Activated T-helper 1 cell treated with anti-CD3 and anti-CD28 coated beads, Interleukin-12 subunit alpha, Interleukin-12 subunit beta, Interleukin-2, Interleukin-4 antibody, amounts not matched to agents 30 ng/mL and 10 ng/mL and 1 ng/mL, durations not matched to agents 14 hours and 24 hours and 36 hours (primary cell): ENCODE data around the gene IDI1. TPM values are rescaled to one million over a fixed set of nuclear protein-coding genes. Genes with fewer than 3 reads are reported as not detected.
A peak's percentile ranks its signal among the peaks of the same experiment; 100 is the strongest.
"Not testable (repeated sequence)": the region's sequence is repeated elsewhere in the genome, so short reads cannot be mapped to it uniquely, and the experiment has no call there.

Experiments used
- DNase-seq: peaks from one replicate; pipeline ENCODE4 v3.0.0; 2021; ENCODE audit warnings: low spot score
- H3K27ac Mint-ChIP-seq: one replicate; pipeline ENCODE4 v1.8.0; 2021; ENCODE audit warnings: mild to moderate bottlenecking, mixed read lengths
- H3K27me3 Mint-ChIP-seq: one replicate; pipeline ENCODE4 v1.8.0; 2022; ENCODE audit warnings: mild to moderate bottlenecking, moderate library complexity, mixed read lengths; ENCODE audit not compliant: insufficient read depth
- H3K36me3 Mint-ChIP-seq: one replicate; pipeline ENCODE4 v1.8.0; 2021; ENCODE audit warnings: low read depth, mixed read lengths
- H3K4me1 Mint-ChIP-seq: one replicate; pipeline ENCODE4 v1.8.0; 2021; ENCODE audit warnings: low read depth, mixed read lengths
- H3K4me3 Mint-ChIP-seq: one replicate; pipeline ENCODE4 v1.8.0; 2021; ENCODE audit warnings: mild to moderate bottlenecking, moderate library complexity, mixed read lengths
- H3K9me3 Mint-ChIP-seq: one replicate; pipeline ENCODE4 v1.8.0; 2021; ENCODE audit warnings: mixed read lengths
- intact Hi-C: fragments of 100-400 bp; cut with micrococcal nuclease; formaldehyde crosslinking; loops from one replicate; pipeline ENCODE4 v1.15.1; 2024
- total RNA-seq: library from RNA; stranded (reverse); gene quantifications from 2 replicates; pipeline ENCODE4 v1.2.3, GENCODE V29; 2022

Gene IDI1
- total RNA-seq, 1 donor from 2014 or later, result 76.0 TPM

DNA sequence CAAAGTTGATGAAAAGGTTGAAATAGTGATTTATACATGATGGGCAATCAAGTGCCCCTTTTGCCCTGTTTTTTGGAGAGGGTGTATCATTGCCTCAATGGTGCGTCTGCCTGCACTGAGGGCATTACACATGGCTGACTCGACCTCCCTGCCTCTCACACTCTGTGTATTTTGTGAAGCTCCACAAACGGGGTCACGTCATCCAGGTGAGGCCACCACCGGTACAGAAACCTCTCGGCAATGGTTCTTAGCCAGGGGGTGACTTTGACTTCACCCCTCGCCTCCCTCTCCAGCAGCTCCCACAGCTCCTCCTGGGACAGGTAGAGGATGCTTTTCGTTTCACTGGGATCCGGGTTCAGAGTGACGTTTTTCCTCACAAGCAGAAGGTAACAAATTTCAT lies 29.6 kb downstream of the IDI1 start:
- intact Hi-C loops, result no loop called here
- H3K36me3 Mint-ChIP-seq, result peaks cover 39% of the 10 kb centered on the region
- no peaks in the 10 kb centered on the region for H3K9me3 Mint-ChIP-seq
- H3K4me1 Mint-ChIP-seq, result no peaks in the 10 kb centered on the region
- no peak for DNase-seq
- H3K27me3 Mint-ChIP-seq, result no peaks in the 10 kb centered on the region
- no peak overlapping the region for H3K4me3 Mint-ChIP-seq
- no peak overlapping the region for H3K27ac Mint-ChIP-seq

DNA sequence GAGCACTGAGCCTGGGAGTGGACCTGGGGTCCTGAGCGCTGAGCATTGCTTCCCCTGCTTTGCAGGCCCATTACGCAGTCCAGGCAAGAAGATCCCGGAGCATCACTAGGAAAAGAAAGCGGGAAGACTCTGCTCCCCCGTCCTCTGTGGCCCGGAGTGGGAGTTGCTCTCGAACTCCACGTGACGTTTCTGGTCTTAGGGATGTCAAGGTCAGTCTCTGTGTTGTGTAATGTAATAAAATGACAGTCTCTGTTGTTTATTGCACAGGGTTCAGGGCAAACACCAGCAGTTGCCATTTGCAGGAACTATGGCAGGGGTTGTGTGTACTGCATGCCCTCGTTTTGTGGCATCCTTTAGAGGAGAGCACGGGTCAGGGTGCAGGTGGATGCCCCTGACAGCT lies 33.2 kb downstream of the IDI1 start:
- no peak for DNase-seq
- intact Hi-C loops, result no loop called here
- H3K4me1 Mint-ChIP-seq, result peaks cover 15% of the 10 kb centered on the region
- no peaks in the 10 kb centered on the region for H3K27me3 Mint-ChIP-seq
- H3K4me3 Mint-ChIP-seq, result no peak overlapping the region
- peaks cover 66% of the 10 kb centered on the region for H3K36me3 Mint-ChIP-seq
- H3K9me3 Mint-ChIP-seq, result no peaks in the 10 kb centered on the region
- no peak overlapping the region for H3K27ac Mint-ChIP-seq

DNA sequence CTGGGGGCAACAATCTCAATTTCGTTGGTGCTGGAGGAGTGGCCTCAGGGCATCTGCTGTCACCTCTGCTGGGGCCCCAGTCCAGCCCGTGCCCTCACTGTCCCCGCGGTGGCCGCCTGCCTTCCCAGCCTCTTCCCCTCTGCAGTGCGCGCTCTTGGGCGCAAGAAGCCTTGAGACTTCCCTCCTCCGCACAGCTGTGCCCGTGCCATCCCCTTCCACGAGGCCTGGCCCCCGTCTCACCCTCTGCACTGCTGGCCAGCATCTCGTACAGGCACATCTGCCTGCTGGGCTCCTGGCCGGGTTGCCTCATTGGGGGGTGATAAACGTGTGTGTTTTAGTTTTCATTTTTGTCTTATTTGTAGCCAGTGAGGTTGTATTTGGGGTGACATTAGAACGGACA lies 37.2 kb downstream of the IDI1 start:
- Mint-ChIP-seq H3K4me1 (peaks cover 44% of the 10 kb centered on the region), H3K27me3 (no peaks in the 10 kb centered on the region), H3K9me3 (peaks cover 15% of the 10 kb centered on the region), H3K36me3 (peaks cover 76% of the 10 kb centered on the region), H3K27ac (peak overlapping the region; percentile 92), H3K4me3 (no peak overlapping the region)
- intact Hi-C loops, result no loop called here
- DNase-seq, result no peak

DNA sequence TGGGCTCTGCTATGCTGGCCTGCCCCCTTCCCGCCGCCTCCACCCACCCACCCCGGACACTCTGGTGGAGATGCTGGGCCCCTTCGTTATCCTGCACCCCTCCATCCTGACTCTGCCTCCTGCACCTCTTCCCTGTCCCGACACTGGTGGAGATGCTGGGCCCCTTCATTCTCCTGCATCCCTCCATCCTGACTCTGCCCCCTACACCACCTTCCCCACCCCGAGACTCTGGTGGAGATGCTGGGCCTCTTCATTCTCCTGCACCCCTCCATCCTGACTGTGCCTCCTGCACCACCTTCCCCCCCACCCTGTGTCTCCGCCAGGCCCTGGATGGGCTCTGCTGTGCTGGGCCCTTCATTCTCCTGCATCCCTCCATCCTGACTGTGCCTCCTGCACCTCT lies 38.2 kb downstream of the IDI1 start:
- no peaks in the 10 kb centered on the region for H3K27me3 Mint-ChIP-seq
- H3K4me3 Mint-ChIP-seq, result peak overlapping the region; percentile 61
- peaks cover 15% of the 10 kb centered on the region for H3K9me3 Mint-ChIP-seq
- H3K36me3 Mint-ChIP-seq, result peaks cover 80% of the 10 kb centered on the region
- no peak for DNase-seq
- intact Hi-C loops, result loop anchor here (1.0 kb wide), 4 partner anchors 17 to 84 kb away; partner anchors contain the start of genes GTPBP4 and IDI1
- H3K27ac Mint-ChIP-seq, result peak overlapping the region; percentile 97
- peaks cover 44% of the 10 kb centered on the region for H3K4me1 Mint-ChIP-seq

DNA sequence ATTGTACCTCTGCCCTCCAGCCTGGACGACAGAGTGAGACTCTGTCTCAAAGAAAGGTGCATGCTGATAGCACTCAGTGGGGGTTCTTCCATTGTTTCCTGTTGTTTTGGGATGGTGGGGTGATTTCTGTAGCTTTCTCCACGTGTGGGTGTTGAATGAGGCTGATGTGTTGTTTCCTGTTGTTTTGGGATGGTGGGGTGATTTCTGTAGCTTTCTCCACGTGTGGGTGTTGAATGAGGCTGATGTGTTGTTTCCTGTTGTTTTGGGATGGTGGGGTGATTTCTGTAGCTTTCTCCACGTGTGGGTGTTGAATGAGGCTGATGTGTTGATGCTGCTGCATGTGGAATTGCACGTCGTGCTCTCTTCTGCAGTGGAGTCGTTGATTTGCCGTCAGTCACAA lies 39.0 kb downstream of the IDI1 start:
- peaks cover 44% of the 10 kb centered on the region for H3K4me1 Mint-ChIP-seq
- H3K36me3 Mint-ChIP-seq, result peaks cover 83% of the 10 kb centered on the region
- peak overlapping the region; percentile 65 for H3K4me3 Mint-ChIP-seq
- peak overlapping the region; percentile 97 for H3K27ac Mint-ChIP-seq
- not testable (repeated sequence) for DNase-seq, H3K27me3 Mint-ChIP-seq
- intact Hi-C loops, result loop anchor here (1.0 kb wide), 4 partner anchors 17 to 84 kb away; partner anchors contain the start of genes GTPBP4 and IDI1
- peaks cover 15% of the 10 kb centered on the region for H3K9me3 Mint-ChIP-seq

DNA sequence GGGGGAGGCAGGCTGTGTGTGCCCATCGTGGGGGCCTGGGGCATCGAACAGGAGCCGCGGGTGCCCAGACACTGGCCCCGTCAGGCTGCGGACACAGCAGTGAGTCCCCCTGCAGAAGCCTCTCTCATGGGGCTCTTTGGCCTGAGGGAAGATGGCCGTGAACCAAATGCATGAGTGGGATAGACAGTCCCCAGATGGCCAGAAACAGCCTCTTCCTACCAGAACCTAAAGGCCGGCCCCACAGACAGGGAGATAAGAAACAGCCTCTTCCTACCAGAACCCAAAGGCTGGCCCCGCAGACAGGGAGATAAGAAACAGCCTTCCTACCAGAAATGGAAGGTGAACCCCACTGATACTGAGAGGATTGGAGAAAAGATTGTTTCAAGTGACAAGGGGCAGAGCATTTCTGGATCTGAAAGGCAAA lies 39.8 kb downstream of the IDI1 start:
- H3K27ac Mint-ChIP-seq, result peak overlapping the region; percentile 97
- no peaks in the 10 kb centered on the region for H3K27me3 Mint-ChIP-seq
- peaks cover 44% of the 10 kb centered on the region for H3K4me1 Mint-ChIP-seq
- peaks cover 81% of the 10 kb centered on the region for H3K36me3 Mint-ChIP-seq
- peak overlapping the region; percentile 39 for H3K4me3 Mint-ChIP-seq
- intact Hi-C loops, result no loop called here
- peaks cover 15% of the 10 kb centered on the region for H3K9me3 Mint-ChIP-seq
- no peak for DNase-seq

DNA sequence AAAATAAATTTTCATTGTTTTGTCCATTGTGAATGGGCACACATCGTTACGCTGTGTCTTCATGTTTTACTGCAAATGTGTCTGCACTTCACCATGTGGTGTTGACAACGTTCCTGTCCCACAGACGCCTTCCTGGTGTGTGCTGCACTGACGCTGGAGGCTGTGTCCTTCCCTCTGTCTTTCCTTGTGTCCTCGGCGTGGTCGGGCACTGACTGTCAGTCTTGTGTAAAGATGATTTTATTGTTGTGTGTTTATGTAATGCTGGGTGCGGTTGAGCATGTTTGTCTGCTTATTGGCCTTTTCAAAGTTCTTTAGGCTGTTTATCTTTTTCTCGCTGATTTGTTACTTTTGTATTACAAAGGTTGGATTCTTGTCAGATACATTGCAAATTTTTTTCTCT lies 41.3 kb downstream of the IDI1 start:
- H3K4me3 Mint-ChIP-seq, result no peak overlapping the region
- H3K27me3 Mint-ChIP-seq, result no peaks in the 10 kb centered on the region
- peaks cover 15% of the 10 kb centered on the region for H3K9me3 Mint-ChIP-seq
- peak overlapping the region; percentile 44 for H3K27ac Mint-ChIP-seq
- peaks cover 85% of the 10 kb centered on the region for H3K36me3 Mint-ChIP-seq
- no peak for DNase-seq
- H3K4me1 Mint-ChIP-seq, result peaks cover 44% of the 10 kb centered on the region
- intact Hi-C loops, result no loop called here

- H3K27me3 Mint-ChIP-seq, result no peaks in the 10 kb centered on the region
- H3K27ac Mint-ChIP-seq, result peak overlapping the region; percentile 23
- intact Hi-C loops, result no loop called here
- peaks cover 83% of the 10 kb centered on the region for H3K36me3 Mint-ChIP-seq
- H3K4me3 Mint-ChIP-seq, result no peak overlapping the region
- DNase-seq, result no peak
- peaks cover 36% of the 10 kb centered on the region for H3K4me1 Mint-ChIP-seq
- H3K9me3 Mint-ChIP-seq, result peaks cover 21% of the 10 kb centered on the region
Observed at GRCh38 chr10:1006573-1006972, 42.3 kb downstream of the IDI1 start.

GRCh38 chr10:1003884-1004670 lies 44.8 kb downstream of the IDI1 start:
- intact Hi-C loops, result no loop called here
- H3K9me3 Mint-ChIP-seq, result peaks cover 19% of the 10 kb centered on the region
- H3K27ac Mint-ChIP-seq, result peak overlapping the region; percentile 48
- no peak for DNase-seq
- peaks cover 15% of the 10 kb centered on the region for H3K4me1 Mint-ChIP-seq
- peaks cover 79% of the 10 kb centered on the region for H3K36me3 Mint-ChIP-seq
- no peaks in the 10 kb centered on the region for H3K27me3 Mint-ChIP-seq
- H3K4me3 Mint-ChIP-seq, result no peak overlapping the region

DNA sequence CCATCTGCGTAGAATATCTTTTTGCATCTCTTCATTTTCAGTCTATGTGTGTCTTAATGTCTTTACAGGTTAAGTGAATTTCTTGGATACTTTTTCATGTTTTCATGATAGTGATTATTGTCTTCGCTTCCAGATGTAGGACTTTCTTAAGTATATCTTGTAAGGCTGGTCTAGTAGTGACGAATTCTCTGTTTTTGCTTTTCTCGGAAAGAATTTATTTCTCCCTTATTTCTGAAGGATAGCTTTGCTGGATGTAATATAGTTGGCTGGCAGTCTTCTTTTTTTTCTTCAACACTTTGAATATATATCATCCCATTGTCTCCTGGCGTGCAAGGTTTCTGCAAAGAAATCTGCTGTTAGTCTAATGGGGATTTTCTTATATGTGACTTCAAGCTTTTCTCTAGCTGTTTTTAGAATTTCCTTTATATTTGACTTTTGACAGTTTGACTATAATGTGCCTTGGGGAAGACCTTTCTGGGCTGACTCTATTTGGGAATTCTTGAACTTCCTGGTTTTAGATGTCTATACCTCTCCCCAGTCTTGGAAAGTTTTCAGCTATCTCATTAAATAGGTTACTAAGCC lies 46.4 kb downstream of the IDI1 start:
- no peak overlapping the region for H3K27ac Mint-ChIP-seq
- no peaks in the 10 kb centered on the region for H3K27me3 Mint-ChIP-seq
- H3K4me3 Mint-ChIP-seq, result no peak overlapping the region
- H3K9me3 Mint-ChIP-seq, result peaks cover 14% of the 10 kb centered on the region
- no peak for DNase-seq
- intact Hi-C loops, result no loop called here
- H3K36me3 Mint-ChIP-seq, result peaks cover 79% of the 10 kb centered on the region
- peaks cover 1% of the 10 kb centered on the region for H3K4me1 Mint-ChIP-seq

DNA sequence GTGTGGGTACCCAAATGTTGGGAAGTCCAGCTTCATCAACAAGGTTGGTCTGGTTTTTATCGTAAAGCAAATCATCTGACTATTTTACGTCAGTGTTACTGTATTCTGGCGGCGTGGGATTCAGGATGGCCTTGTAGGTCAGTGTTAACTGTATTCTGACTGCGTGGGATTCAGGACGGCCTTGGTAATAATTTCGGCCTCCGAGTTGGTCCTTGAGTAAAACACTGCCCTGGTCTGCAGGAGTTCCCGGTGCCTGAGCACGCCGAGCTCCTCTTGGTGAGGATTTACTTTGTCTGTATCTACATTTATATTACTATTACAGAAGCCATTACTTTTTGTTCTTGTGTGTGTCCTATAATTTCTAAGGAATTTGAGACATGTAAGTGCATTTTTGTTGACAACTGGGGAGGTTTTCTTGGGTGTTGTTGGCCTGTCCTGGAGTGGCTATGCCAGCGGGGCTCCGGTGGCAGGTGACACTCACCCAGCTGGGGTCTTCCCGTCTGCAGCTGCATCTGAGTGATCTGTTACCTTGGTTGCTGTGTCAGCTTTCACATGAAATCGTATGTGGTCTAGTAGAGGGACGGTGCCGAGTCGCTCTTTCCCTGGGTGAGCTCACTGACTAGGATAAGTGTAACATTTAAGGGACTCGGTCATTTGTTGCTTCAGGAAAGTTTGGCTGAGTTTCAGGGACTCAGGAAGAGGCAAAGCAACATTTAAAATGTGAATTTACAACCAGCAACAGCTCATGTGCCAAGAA lies 51.5 kb downstream of the IDI1 start:
- no peak overlapping the region for H3K4me3 Mint-ChIP-seq
- no peaks in the 10 kb centered on the region for H3K27me3 Mint-ChIP-seq
- H3K36me3 Mint-ChIP-seq, result peaks cover 78% of the 10 kb centered on the region

DNA sequence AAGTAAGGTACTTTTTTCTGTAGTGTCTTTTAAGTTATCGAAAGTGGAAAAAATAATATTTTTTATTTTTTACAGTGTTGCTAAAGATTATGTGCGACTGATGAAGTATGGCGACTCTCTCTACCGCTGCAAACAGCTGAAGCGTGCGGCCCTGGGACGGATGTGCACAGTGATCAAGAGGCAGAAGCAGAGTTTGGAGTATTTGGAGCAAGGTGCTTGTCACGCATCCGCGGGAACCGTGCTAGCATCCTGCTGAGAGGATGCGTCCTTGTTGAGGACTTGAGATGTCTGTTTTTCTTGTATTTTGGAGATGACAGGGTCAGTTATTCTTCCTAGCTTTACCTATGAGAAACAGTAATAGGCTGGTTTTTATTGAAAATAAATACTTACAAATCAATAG lies 52.9 kb downstream of the IDI1 start:
- Mint-ChIP-seq H3K9me3 (peaks cover 3% of the 10 kb centered on the region), H3K4me3 (no peak overlapping the region), H3K27me3 (no peaks in the 10 kb centered on the region), H3K36me3 (peaks cover 73% of the 10 kb centered on the region), H3K4me1 (peaks cover 12% of the 10 kb centered on the region), H3K27ac (no peak overlapping the region)
- DNase-seq, result no peak
- intact Hi-C loops, result no loop called here

More for the DNA sequence above, 51.5 kb downstream of the IDI1 start:
- no peak overlapping the region for H3K27ac Mint-ChIP-seq
- intact Hi-C loops, result no loop called here
- no peak for DNase-seq
- peaks cover 14% of the 10 kb centered on the region for H3K9me3 Mint-ChIP-seq
- peaks cover 8% of the 10 kb centered on the region for H3K4me1 Mint-ChIP-seq

- Mint-ChIP-seq H3K4me1 (peaks cover 17% of the 10 kb centered on the region), H3K36me3 (peaks cover 73% of the 10 kb centered on the region), H3K4me3 (no peak overlapping the region), H3K27ac (peak overlapping the region; percentile 30), H3K27me3 (no peaks in the 10 kb centered on the region), H3K9me3 (no peaks in the 10 kb centered on the region)
- intact Hi-C loops, result no loop called here
- no peak for DNase-seq
Observed at GRCh38 chr10:995559-995926, 53.4 kb downstream of the IDI1 start.
